B cell (primary cell): ENCODE measurements around the gene XXYLT1. TPM values are rescaled to one million over a fixed set of nuclear protein-coding genes. Genes with fewer than 3 reads are reported as not detected.

Experiments
- ATAC-seq: fragments of 200-7000 bp; cut with Tn5 transposase; one replicate; pipeline ENCODE4 v1.10.0; 2021; ENCODE audit warnings: low read depth, mild to moderate bottlenecking, moderate number of reproducible peaks, moderate library complexity
- CTCF ChIA-PET: fragments of 350-600 bp; sonication (Branson Sonifier 250); formaldehyde crosslinking; loops from one replicate; lab custom pipeline; 2021; ENCODE audit warnings: antibody characterized with exemption, inconsistent platforms; lab: Charles Lee
- POLR2A ChIA-PET: fragments of 350-600 bp; sonication (Branson Sonifier 250); formaldehyde crosslinking; loops from one replicate; lab custom pipeline; 2021; ENCODE audit warnings: antibody characterized with exemption; lab: Charles Lee
- DNase-seq: peaks from one replicate; pipeline ENCODE4 v3.0.0; 2013
- H2AFZ ChIP-seq: 2 replicates; pipeline ENCODE4 v1.6.1; 2012; ENCODE audit warnings: mild to moderate bottlenecking, low read depth, low read length; ENCODE audit not compliant: insufficient read depth, poor library complexity, severe bottlenecking
- H3K27ac ChIP-seq, 2 donors: 1 replicate in 1 of 2; 2 replicates in 1 of 2; pipeline ENCODE4 v1.5.1; 2012 to 2013; ENCODE audit warnings: low read length in 2 of 2, mild to moderate bottlenecking in 2 of 2, moderate library complexity in 1 of 2
- H3K27me3 ChIP-seq, 4 experiments: fragments of 200-600 bp in 1 of 4; sonication (generic) in 1 of 4; replicated peaks in 1 of 4; 1 replicate in 2 of 4; 2 replicates in 2 of 4; pipeline versions ENCODE4 v1.6.1 to v1.7.0; 2013 to 2016; ENCODE audit warnings: low read length in 3 of 4, mild to moderate bottlenecking in 2 of 4, mixed read lengths in 1 of 4, moderate library complexity in 1 of 4; ENCODE audit not compliant: insufficient read depth in 4 of 4, control insufficient read depth in 3 of 4; ENCODE audit errors: control extremely low read depth in 1 of 4
- H3K36me3 ChIP-seq, 2 experiments: replicated peaks in 1 of 2; 1 replicate in 1 of 2; 2 replicates in 1 of 2; pipeline versions ENCODE4 v1.6.1 to v1.7.1; 2013; ENCODE audit warnings: low read length in 1 of 2; ENCODE audit not compliant: insufficient read depth in 2 of 2, control insufficient read depth in 1 of 2; ENCODE audit errors: control extremely low read depth in 1 of 2, extremely low read depth in 1 of 2
- H3K4me1 ChIP-seq, 2 donors: fragments of 200-600 bp in 1 of 2; sonication (generic) in 1 of 2; 1 replicate in 1 of 2; 2 replicates in 1 of 2; pipeline versions ENCODE4 v1.5.1 to v1.6.1; 2013 to 2017; ENCODE audit warnings: low read length in 2 of 2; ENCODE audit not compliant: control insufficient read depth in 2 of 2, insufficient read depth in 2 of 2
- H3K4me2 ChIP-seq: replicated peaks from 2 replicates; pipeline ENCODE3; 2012; ENCODE audit warnings: mild to moderate bottlenecking, low read depth, low read length; ENCODE audit not compliant: poor library complexity, severe bottlenecking
- H3K4me3 ChIP-seq, 5 experiments: fragments of 200-600 bp in 1 of 5; sonication (generic) in 1 of 5; 1 replicate in 3 of 5; 2 replicates in 2 of 5; pipeline versions ENCODE4 v1.5.1 to v1.7.0; 2011 to 2016; ENCODE audit warnings: low read length in 4 of 5, mild to moderate bottlenecking in 4 of 5, low read depth in 2 of 5, control low read depth in 1 of 5, moderate library complexity in 1 of 5; ENCODE audit not compliant: insufficient read depth in 1 of 5; ENCODE audit errors: control extremely low read depth in 1 of 5, extremely low read depth in 1 of 5
- H3K79me2 ChIP-seq: fragments of 200-600 bp; sonication (generic); one replicate; pipeline ENCODE4 v1.6.0; 2016; ENCODE audit warnings: low read length; ENCODE audit not compliant: control insufficient read depth, insufficient read depth
- H3K9ac ChIP-seq: fragments of 200-600 bp; sonication (generic); 2 replicates; pipeline ENCODE4 v1.6.1; 2017; ENCODE audit warnings: mild to moderate bottlenecking, low read length, moderate library complexity
- H3K9me3 ChIP-seq, 3 donors: one replicate each; pipeline versions ENCODE4 v1.6.1 to v1.7.1; 2013; ENCODE audit warnings: low read length in 2 of 3; ENCODE audit not compliant: control insufficient read depth in 2 of 3, insufficient read depth in 1 of 3; ENCODE audit errors: control extremely low read depth in 1 of 3
- H4K20me1 ChIP-seq: 2 replicates; pipeline ENCODE4 v1.6.0; 2012; ENCODE audit warnings: mild to moderate bottlenecking, low read length; ENCODE audit not compliant: insufficient read depth, control insufficient read depth, poor library complexity, severe bottlenecking
- H3K27ac Mint-ChIP-seq: one replicate; pipeline ENCODE4 v1.8.0; 2021; ENCODE audit warnings: mixed read lengths
- H3K27me3 Mint-ChIP-seq: one replicate; pipeline ENCODE4 v1.8.0; 2021; ENCODE audit warnings: mixed read lengths
- H3K4me1 Mint-ChIP-seq: one replicate; pipeline ENCODE4 v1.8.0; 2021; ENCODE audit warnings: mixed read lengths
- H3K4me3 Mint-ChIP-seq: one replicate; pipeline ENCODE4 v1.8.0; 2021; ENCODE audit warnings: mixed read lengths
- H3K9me3 Mint-ChIP-seq: one replicate; pipeline ENCODE4 v1.8.0; 2022; ENCODE audit warnings: mixed read lengths; ENCODE audit not compliant: insufficient read depth
- EZH2 ChIP-seq: IDR thresholded peaks from 2 replicates; pipeline ENCODE4 v1.6.1; 2012; ENCODE audit warnings: borderline replicate concordance, low read depth, mild to moderate bottlenecking, moderate library complexity, low read length; ENCODE audit not compliant: insufficient read depth, poor library complexity, severe bottlenecking
- WGBS: methylation state at CpG from one replicate; pipeline ENCODE4 v1.1.5; 2013; ENCODE audit warnings: missing lambda C conversion rate; ENCODE audit not compliant: insufficient coverage; 5-methylcytosine and 5-hydroxymethylcytosine counted together
- intact Hi-C: fragments of 100-400 bp; cut with micrococcal nuclease; formaldehyde crosslinking; loops from one replicate; pipeline ENCODE4 v1.10.0; 2022
- polyA plus RNA-seq: library from polyadenylated mRNA; depleted of rRNA; stranded (reverse); fragments of >200 nt; gene quantifications from 2 replicates; pipeline ENCODE4 v1.2.3, GENCODE V29; 2012
- total RNA-seq, 2 donors: library from RNA; stranded (reverse); fragments of 120-200 nt in 1 of 2; gene quantifications; 1 replicate in 1 of 2; 2 replicates in 1 of 2; pipeline versions ENCODE4 v1.2.3 to v1.2.4, GENCODE V29; 2013 to 2022
- TF ChIP-seq, protein P1 (sequence below): fragments of 200-600 bp; IDR thresholded peaks from one replicate; pipeline ENCODE4 v1.8.0; 2022; ENCODE audit warnings: antibody characterized with exemption, mild to moderate bottlenecking

Gene XXYLT1
- total and polyA plus RNA-seq, 2 donors (not counting 1 experiment from before 2014, with no cell fraction given) = 2.6 to 11.2 TPM

DNA sequence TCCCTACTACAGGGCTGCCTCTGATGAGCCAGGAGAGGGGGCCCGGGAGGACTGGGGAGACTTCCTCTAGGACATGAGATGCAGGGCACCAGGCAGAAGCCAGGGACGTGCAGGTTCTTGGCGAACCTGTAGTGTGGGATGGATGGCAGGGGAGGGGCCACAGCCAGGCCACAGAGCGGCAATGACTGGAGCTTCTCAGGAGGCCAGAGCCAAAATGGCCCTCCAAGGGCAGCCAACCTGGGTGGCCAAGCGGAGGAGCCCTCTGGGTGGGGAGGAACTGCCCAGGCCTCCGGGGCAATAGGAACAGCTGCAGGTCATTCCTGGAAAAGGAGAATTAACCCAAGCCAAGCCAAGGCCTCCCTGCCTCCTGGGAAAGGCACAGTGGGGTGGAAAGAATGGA is 224.5 kb downstream of the XXYLT1 start:
- no peak overlapping the region for H3K4me2 ChIP-seq
- H4K20me1 ChIP-seq = no peaks in the 10 kb centered on the region
- no peak for ATAC-seq
- peaks cover 0 to 8% of the 10 kb centered on the region in 2 donors for H3K4me1 ChIP-seq
- no peaks in the 10 kb centered on the region for H3K27me3 Mint-ChIP-seq
- CTCF ChIA-PET = no interaction called here
- peaks cover 2% of the 10 kb centered on the region for H3K4me1 Mint-ChIP-seq
- H3K79me2 ChIP-seq = no peaks in the 10 kb centered on the region
- H3K9me3 Mint-ChIP-seq = no peaks in the 10 kb centered on the region
- no peak overlapping the region for H3K27ac ChIP-seq
- no peaks in the 10 kb centered on the region for H3K9me3 ChIP-seq
- no peak overlapping the region for H3K4me3 ChIP-seq
- H3K36me3 ChIP-seq = no peaks in the 10 kb centered on the region
- intact Hi-C loops = no loop called here
- no peak overlapping the region for H3K27ac Mint-ChIP-seq
- 88% methylated on average over 6 of the region's 6 CpGs for WGBS
- H2AFZ ChIP-seq = no peak overlapping the region
- TF ChIP-seq, protein P1, sequence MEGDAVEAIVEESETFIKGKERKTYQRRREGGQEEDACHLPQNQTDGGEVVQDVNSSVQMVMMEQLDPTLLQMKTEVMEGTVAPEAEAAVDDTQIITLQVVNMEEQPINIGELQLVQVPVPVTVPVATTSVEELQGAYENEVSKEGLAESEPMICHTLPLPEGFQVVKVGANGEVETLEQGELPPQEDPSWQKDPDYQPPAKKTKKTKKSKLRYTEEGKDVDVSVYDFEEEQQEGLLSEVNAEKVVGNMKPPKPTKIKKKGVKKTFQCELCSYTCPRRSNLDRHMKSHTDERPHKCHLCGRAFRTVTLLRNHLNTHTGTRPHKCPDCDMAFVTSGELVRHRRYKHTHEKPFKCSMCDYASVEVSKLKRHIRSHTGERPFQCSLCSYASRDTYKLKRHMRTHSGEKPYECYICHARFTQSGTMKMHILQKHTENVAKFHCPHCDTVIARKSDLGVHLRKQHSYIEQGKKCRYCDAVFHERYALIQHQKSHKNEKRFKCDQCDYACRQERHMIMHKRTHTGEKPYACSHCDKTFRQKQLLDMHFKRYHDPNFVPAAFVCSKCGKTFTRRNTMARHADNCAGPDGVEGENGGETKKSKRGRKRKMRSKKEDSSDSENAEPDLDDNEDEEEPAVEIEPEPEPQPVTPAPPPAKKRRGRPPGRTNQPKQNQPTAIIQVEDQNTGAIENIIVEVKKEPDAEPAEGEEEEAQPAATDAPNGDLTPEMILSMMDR = no peak
- no peak for TF ChIP-seq EZH2
- no peak overlapping the region for H3K9ac ChIP-seq
- H3K27me3 ChIP-seq = no peaks in the 10 kb centered on the region
- H3K4me3 Mint-ChIP-seq = no peak overlapping the region
- POLR2A ChIA-PET = no interaction called here
- DNase-seq = no peak

DNA sequence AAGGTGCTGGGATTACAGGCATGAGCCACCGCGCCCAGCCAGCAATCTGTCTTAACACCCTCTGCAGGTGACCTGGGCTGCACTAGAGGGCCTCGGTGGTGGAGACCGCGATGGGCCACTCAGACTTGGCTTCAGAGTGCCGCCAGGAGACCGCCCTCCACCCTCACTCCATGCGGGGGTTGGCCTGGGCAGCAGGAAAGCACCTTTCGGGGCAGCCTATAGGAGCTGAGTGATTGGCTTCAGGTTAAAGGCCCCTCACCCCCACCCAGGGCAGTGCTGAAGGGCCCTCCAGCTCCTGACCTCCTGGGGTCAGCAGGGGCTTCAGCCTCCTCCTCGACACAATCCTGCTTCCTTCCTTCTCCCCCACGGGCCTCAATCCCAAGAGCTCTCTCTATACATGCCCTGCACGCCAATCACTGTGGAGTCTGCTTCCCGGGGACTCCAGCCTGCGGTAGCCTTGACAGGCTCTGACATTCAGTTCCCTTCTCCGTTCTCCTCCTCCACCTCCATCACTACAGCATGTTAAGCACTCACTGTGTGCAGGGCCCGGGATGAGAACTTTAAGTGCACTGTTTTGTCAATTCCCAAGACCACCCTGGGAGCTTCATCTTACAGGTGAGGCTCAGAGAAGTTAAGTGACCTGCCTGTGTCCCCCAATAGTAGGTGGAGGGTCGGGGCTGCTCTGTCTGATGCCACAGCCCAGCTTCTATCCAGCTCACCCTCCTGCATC is 225.3 kb downstream of the XXYLT1 start:
- Histone ChIP-seq H3K27ac (no peak overlapping the region), H3K36me3 (no peaks in the 10 kb centered on the region), H2AFZ (no peak overlapping the region), H3K4me1 (peaks cover 0 to 11% of the 10 kb centered on the region in 2 donors), H3K9me3 (no peaks in the 10 kb centered on the region), H3K27me3 (no peaks in the 10 kb centered on the region), H3K4me3 (no peak overlapping the region), H3K9ac (no peak overlapping the region), H3K79me2 (no peaks in the 10 kb centered on the region), H3K4me2 (no peak overlapping the region), H4K20me1 (no peaks in the 10 kb centered on the region)
- no peaks in the 10 kb centered on the region for H3K27me3 Mint-ChIP-seq
- no peak for ATAC-seq
- ChIA-PET POLR2A (interaction anchor here (0.7 kb wide), 1 partner anchor 11 kb away, joined by 3 read pairs; no protein-coding TSS in a partner anchor), CTCF (no interaction called here)
- no peak for TF ChIP-seq EZH2
- TF ChIP-seq, protein P1 = no peak
- no peak overlapping the region for H3K27ac Mint-ChIP-seq
- WGBS = 82% methylated on average over 14 of the region's 17 CpGs
- intact Hi-C loops = no loop called here
- H3K4me1 Mint-ChIP-seq = peaks cover 5% of the 10 kb centered on the region
- no peaks in the 10 kb centered on the region for H3K9me3 Mint-ChIP-seq
- no peak for DNase-seq
- no peak overlapping the region for H3K4me3 Mint-ChIP-seq
